WTC11 (cell line): ENCODE measurements around the gene TMEM87A. TPM values are rescaled to one million over a fixed set of nuclear protein-coding genes. Genes with fewer than 3 reads are reported as not detected.

Source experiments
- ATAC-seq: fragments of 200-7000 bp; cut with Tn5 transposase; 2 replicates; pipeline ENCODE4 v1.10.0; 2021; ENCODE audit warnings: mild to moderate bottlenecking, moderate library complexity
- CTCF ChIA-PET: fragments of 300-600 bp; sonication (Branson Sonifier 250); formaldehyde crosslinking; loops from one replicate; lab custom pipeline; 2021; ENCODE audit warnings: antibody characterized with exemption; lab: Charles Lee
- POLR2A ChIA-PET: fragments of 350-600 bp; sonication (Branson Sonifier 250); formaldehyde crosslinking; loops from one replicate; lab custom pipeline; 2021; ENCODE audit warnings: antibody characterized with exemption; lab: Charles Lee
- DNase-seq: peaks from one replicate; pipeline ENCODE4 v3.0.0; 2021; ENCODE audit warnings: low spot score
- H3K27ac Mint-ChIP-seq: 2 replicates; pipeline ENCODE4 v1.8.0; 2021; ENCODE audit warnings: mixed read lengths
- H3K27me3 Mint-ChIP-seq: 2 replicates; pipeline ENCODE4 v1.8.0; 2021; ENCODE audit warnings: low read depth, mild to moderate bottlenecking, moderate library complexity, mixed read lengths
- H3K36me3 Mint-ChIP-seq: 2 replicates; pipeline ENCODE4 v1.8.0; 2021; ENCODE audit warnings: mixed read lengths
- H3K4me1 Mint-ChIP-seq: 2 replicates; pipeline ENCODE4 v1.8.0; 2022; ENCODE audit warnings: mixed read lengths
- H3K4me3 Mint-ChIP-seq: 2 replicates; pipeline ENCODE4 v1.8.0; 2021; ENCODE audit warnings: mild to moderate bottlenecking, moderate library complexity, mixed read lengths
- H3K9me3 Mint-ChIP-seq: 2 replicates; pipeline ENCODE4 v1.8.0; 2021; ENCODE audit warnings: mixed read lengths
- ATF1 ChIP-seq: sonication (generic); formaldehyde crosslinking; IDR thresholded peaks from 2 replicates; pipeline ENCODE4 v1.8.1; 2023; ENCODE audit warnings: mild to moderate bottlenecking, moderate library complexity, missing genetic modification reagents
- CDX4 ChIP-seq: fragments of 250-450 bp; sonication (Bioruptor Pico); IDR thresholded peaks from 2 replicates; pipeline ENCODE4 v1.9.0; 2021; ENCODE audit warnings: moderate library complexity, mild to moderate bottlenecking, inconsistent platforms, borderline replicate concordance
- ELF4 ChIP-seq: sonication (generic); formaldehyde crosslinking; IDR thresholded peaks from 2 replicates; pipeline ENCODE4 v1.8.1; 2022; ENCODE audit warnings: low read depth, mild to moderate bottlenecking, moderate library complexity, missing genetic modification reagents
- EMX1 ChIP-seq: fragments of 250-450 bp; sonication (Bioruptor Pico); IDR thresholded peaks from 2 replicates; pipeline ENCODE4 v1.8.0; 2021; ENCODE audit warnings: mild to moderate bottlenecking
- ESRRA ChIP-seq: sonication (generic); formaldehyde crosslinking; IDR thresholded peaks from 2 replicates; pipeline ENCODE4 v1.8.1; 2022; ENCODE audit warnings: mild to moderate bottlenecking, missing genetic modification reagents, borderline replicate concordance
- FOXP1 ChIP-seq: sonication (generic); formaldehyde crosslinking; IDR thresholded peaks from 2 replicates; pipeline ENCODE4 v1.8.0; 2022; ENCODE audit warnings: missing genetic modification reagents, mild to moderate bottlenecking, moderate library complexity, borderline replicate concordance
- HMGXB4 ChIP-seq: sonication (generic); formaldehyde crosslinking; IDR thresholded peaks from 2 replicates; pipeline ENCODE4 v1.8.1; 2023; ENCODE audit warnings: mild to moderate bottlenecking, moderate library complexity, missing genetic modification reagents
- IRF2 ChIP-seq: sonication (generic); formaldehyde crosslinking; IDR thresholded peaks from 2 replicates; pipeline ENCODE4 v1.8.0; 2022; ENCODE audit warnings: low read depth, missing genetic modification reagents, borderline replicate concordance
- MLX ChIP-seq: sonication (generic); formaldehyde crosslinking; IDR thresholded peaks from 2 replicates; pipeline ENCODE4 v1.8.1; 2023; ENCODE audit warnings: mild to moderate bottlenecking, missing genetic modification reagents, moderate library complexity
- OVOL2 ChIP-seq: fragments of 250-450 bp; sonication (Bioruptor Pico); IDR thresholded peaks from 2 replicates; pipeline ENCODE4 v1.9.0; 2021; ENCODE audit warnings: mild to moderate bottlenecking, borderline replicate concordance
- TEAD1 ChIP-seq: sonication (generic); formaldehyde crosslinking; IDR thresholded peaks from 2 replicates; pipeline ENCODE4 v1.8.0; 2022; ENCODE audit warnings: mild to moderate bottlenecking, missing genetic modification reagents
- ZBTB43 ChIP-seq: sonication (generic); formaldehyde crosslinking; IDR thresholded peaks from 2 replicates; pipeline ENCODE4 v1.8.1; 2023; ENCODE audit warnings: mild to moderate bottlenecking, missing genetic modification reagents
- ZNF138 ChIP-seq: sonication (generic); formaldehyde crosslinking; conservative IDR thresholded peaks from 2 replicates; pipeline ENCODE4 v1.8.1; 2022; ENCODE audit warnings: mild to moderate bottlenecking, moderate library complexity, missing genetic modification reagents
- ZNF263 ChIP-seq: sonication (generic); formaldehyde crosslinking; IDR thresholded peaks from 2 replicates; pipeline ENCODE4 v1.8.1; 2022; ENCODE audit warnings: low read depth, mild to moderate bottlenecking, moderate library complexity, missing genetic modification reagents
- ZNF423 ChIP-seq: fragments of 250-450 bp; sonication (Bioruptor Pico); IDR thresholded peaks from 2 replicates; pipeline ENCODE4 v2.1.2; 2022; ENCODE audit warnings: mild to moderate bottlenecking, moderate library complexity
- ZNF512 ChIP-seq: sonication (generic); formaldehyde crosslinking; IDR thresholded peaks from 2 replicates; pipeline ENCODE4 v1.8.1; 2022; ENCODE audit warnings: missing genetic modification reagents, borderline replicate concordance
- ZNF532 ChIP-seq: fragments of 250-450 bp; sonication (Bioruptor Pico); IDR thresholded peaks from 2 replicates; pipeline ENCODE4 v1.9.0; 2021; ENCODE audit warnings: mild to moderate bottlenecking, borderline replicate concordance
- total RNA-seq: library from RNA; stranded (reverse); gene quantifications from 3 replicates; pipeline ENCODE4 v1.2.3, GENCODE V29; 2021

TMEM87A gene
- total RNA-seq, 1 experiment from 2014 or later = 32.4 TPM

GRCh38 chr15:42314818-42315217 lies 41.6 kb upstream of the TMEM87A start (continued):
- TF ChIP-seq ZNF532 (CRISPR knock-in tag) = no peak
- no peak for TF ChIP-seq EMX1 (CRISPR knock-in tag)
- TF ChIP-seq OVOL2 (CRISPR knock-in tag) = no peak
- TF ChIP-seq ESRRA = no peak
- no peak for TF ChIP-seq ZNF512 (CRISPR knock-in tag)
- TF ChIP-seq ZNF423 (CRISPR knock-in tag) = no peak
- TF ChIP-seq IRF2 (CRISPR knock-in tag) = no peak
- TF ChIP-seq ZNF138 (CRISPR knock-in tag) = no peak
- TF ChIP-seq ZBTB43 (CRISPR knock-in tag) = no peak
- TF ChIP-seq ATF1 (CRISPR knock-in tag) = no peak
- TF ChIP-seq, all 79 proteins: peak for 0

GRCh38 chr15:42313463-42313862 lies 40.2 kb upstream of the TMEM87A start:
- Mint-ChIP-seq H3K4me3 (no peak overlapping the region), H3K9me3 (no peaks in the 10 kb centered on the region), H3K36me3 (no peaks in the 10 kb centered on the region), H3K4me1 (no peaks in the 10 kb centered on the region), H3K27me3 (no peaks in the 10 kb centered on the region), H3K27ac (no peak overlapping the region)
- no peak for TF ChIP-seq FOXP1
- no peak for TF ChIP-seq MLX (CRISPR knock-in tag)
- no peak for TF ChIP-seq ZNF263
- no peak for TF ChIP-seq HMGXB4
- no peak for TF ChIP-seq ZNF423 (CRISPR knock-in tag)
- no peak for TF ChIP-seq TEAD1 (CRISPR knock-in tag)
- no peak for TF ChIP-seq ELF4 (CRISPR knock-in tag)
- TF ChIP-seq CDX4 (CRISPR knock-in tag) = no peak
- POLR2A ChIA-PET = no interaction called here
- ATAC-seq = peak; percentile 84
- CTCF ChIA-PET = interaction anchor here (0.6 to 1.7 kb wide), 6 partner anchors 12 to 175 kb away, joined by 3 to 8 read pairs (median 3); partner anchors contain the start of gene CAPN3
- no peak for DNase-seq
